ENCODE results near the gene SLC37A4.
A peak's percentile ranks its signal among the peaks of the same experiment; 100 is the strongest.
"Not testable (repeated sequence)": the region's sequence is repeated elsewhere in the genome, so short reads cannot be mapped to it uniquely, and the experiment has no call there.

SLC37A4 gene

DNA sequence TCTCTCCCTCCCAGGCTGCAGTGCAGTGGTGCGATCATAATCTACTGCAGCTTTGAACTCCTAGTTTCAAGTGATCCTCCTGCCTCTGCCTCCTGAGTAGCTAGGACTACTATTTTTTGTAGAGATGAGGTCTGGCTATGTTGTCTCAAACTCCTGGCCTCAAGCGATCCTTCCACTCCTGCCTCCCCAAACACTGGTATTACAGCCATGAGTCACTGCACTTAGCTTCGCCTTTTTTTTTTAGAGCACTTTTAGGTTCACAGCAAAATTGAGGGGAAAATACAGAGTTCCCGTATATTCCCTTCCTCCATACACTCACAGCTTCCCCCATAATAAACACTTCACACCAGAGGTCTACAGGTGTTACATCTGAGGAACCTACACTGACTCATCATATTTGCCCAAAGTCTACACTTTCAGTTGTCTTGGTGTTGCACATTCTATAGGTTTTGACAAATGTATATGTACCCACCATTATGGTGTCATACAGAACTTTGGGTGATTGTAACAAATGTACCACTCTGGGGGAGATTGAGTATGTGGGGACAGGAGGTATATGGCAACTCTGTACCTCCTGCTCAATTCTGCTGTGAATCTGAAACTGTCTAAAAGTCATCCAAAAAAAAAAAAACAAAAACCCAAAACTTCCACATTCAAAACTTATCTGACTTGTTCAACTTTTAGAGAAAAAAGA is 11.3 kb upstream of the SLC37A4 start:
- no peak for DNase-seq (ENCODE audit: low spot score)

DNA sequence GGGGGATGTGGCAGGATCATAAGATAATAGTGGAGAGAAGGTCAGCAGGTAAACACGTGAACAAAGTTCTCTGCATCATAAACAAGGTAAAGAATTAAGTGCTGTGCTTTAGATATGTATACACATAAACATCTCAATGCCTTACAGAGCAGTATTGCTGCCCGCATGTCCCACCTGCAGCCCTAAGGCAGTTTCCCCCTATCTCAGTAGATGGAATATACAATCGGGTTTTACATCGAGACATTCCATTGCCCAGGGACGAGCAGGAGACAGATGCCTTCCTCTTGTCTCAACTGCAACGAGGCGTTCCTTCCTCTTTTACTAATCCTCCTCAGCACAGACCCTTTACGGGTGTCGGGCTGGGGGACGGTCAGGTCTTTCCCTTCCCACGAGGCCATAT is 8.8 kb upstream of the SLC37A4 start:
- DNase-seq (ENCODE audit: low spot score), result not testable (repeated sequence)

DNA sequence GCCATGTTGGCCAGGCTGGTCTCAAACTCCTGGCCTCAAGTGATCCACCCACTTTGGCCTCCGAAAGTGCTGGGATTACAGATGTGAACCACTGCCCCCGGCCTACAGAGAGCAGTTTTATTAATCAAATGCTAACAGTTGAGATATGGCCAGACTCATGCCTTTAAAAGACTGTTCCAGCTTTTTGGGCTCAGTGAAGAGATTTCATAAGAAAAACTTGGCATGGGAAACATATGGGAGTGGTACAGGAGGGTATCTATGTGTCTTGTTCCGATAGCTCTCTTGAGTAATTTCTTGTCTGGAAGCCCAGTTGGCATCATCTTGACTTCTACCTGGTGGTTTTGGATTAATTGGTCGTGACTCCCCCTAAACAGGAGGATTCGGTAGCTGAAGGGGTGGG is 8.2 kb upstream of the SLC37A4 start:
- DNase-seq (ENCODE audit: low spot score), result no peak

DNA sequence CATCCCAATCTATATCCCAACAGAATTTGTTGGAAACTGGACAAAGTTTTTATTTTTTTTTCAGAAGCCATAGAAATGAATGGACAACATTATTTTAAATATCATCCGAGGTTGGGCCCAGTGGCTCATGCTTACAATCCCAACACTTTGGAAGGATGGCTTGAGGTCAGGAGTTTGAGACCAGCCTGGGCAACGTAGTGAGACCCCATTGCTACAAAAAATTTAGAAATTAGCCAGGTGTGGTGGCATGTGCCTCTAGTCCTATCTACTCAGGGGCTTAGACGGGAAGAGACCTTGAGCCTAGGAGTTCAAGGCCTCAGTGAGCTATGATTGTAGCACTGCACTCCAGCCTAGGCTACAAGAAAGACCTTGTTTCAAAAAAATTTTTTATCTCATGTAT is 4.1 kb upstream of the SLC37A4 start:
- no peak for DNase-seq (ENCODE audit: low spot score)

DNA sequence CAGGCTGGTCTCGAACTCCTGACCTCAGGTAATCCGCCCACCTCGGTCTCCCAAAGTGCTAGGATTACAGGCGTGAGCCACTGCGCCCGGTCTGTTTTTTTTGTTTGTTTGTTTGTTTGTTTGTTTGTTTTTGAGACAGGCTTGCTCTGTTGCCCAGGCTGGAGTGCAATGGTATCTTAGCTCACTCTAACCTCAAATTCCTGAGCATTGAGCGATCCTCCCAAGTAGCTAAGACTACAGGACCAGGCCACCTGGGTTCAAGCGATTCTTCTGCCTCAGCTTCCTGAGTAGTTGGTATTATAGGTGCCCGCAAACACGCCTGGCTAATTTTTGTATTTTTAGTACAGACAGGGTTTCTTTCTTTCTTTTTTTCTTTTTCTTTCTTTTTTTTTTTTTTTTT is 2.7 kb upstream of the SLC37A4 start:
- not testable (repeated sequence) for DNase-seq (ENCODE audit: low spot score)

DNA sequence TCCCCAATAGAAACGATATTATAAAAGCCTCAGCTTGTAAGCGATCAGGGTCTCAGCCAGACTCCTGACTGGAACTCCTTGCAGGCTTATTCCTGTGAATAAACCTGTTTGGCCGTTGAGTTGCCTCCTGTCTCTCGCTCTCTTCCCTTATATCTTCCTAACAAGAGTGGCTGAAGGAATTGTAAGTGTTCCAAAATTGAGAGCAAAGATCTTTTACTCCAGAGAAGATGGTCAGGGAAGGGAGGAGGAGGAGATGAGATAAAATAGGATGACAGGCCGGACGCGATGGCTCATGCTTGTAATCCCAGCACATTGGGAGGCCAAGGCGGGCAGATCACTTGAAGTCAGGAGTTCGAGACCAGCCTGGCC is 1.2 kb upstream of the SLC37A4 start:
- no peak for DNase-seq (ENCODE audit: low spot score)

DNA sequence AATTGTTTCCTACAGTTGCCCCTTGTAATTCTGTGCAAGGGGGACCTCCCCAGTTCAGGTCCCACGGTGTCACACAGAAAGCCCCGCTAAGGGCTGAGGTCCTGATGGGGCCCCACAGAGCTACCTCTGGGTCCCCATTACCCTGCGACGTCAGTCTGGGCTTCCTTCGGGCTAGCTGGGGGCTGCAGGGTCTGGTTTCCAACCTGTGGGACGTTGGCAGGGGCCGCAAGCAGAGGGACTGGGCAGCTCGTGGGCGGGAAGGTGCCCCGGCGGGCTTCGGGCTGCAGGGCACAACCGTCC is 698 bp downstream of the SLC37A4 start:
- DNase-seq (ENCODE audit: low spot score), result no peak

DNA sequence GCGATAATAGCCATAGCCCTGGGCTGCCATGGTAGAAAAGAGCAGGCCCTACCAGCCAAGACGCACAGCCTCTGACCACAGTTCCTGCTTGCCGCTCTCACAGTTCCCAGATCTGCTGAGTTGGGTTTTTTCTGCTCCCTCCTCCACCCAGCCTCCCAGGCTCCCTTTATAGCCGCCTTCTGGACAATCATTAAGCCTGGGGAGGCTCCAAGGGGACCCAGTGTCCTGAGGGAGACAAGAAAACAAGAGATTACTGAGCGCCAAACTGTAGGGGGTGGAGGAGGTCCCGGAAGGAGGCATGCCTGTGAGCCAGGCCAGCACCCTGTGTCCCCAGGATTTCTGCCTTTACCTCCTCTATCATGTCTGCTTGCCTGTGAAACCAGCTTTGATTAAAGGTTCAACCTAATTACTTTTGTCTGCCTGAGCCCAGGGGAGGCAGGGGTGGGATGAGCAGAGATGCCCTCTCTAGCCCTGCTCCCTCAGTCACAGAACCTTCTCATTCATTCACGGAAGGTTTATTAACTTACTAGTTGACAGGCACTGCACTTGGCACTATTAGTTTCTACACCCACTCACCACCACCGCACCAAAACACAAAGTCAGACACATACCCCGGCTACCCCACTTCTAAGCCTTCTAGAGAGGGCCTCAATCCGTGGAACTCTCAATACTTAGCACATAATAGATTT is 1.2 kb downstream of the SLC37A4 start:
- peak; percentile 30 for DNase-seq (ENCODE audit: low spot score)

DNA sequence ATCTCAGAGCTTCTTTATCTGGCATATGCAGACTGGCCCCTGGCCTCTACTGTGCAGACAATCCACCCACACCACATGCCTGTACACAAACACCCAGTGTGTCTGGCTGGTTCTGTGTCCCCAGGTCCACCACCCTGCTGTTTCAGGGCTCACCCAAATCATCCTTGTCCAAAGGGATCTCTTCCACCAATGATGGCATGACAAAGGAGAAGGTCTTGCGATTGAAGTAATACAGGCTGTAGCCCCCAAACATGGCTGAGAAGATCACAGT is 1.7 kb downstream of the SLC37A4 start:
- DNase-seq (ENCODE audit: low spot score), result no peak

DNA sequence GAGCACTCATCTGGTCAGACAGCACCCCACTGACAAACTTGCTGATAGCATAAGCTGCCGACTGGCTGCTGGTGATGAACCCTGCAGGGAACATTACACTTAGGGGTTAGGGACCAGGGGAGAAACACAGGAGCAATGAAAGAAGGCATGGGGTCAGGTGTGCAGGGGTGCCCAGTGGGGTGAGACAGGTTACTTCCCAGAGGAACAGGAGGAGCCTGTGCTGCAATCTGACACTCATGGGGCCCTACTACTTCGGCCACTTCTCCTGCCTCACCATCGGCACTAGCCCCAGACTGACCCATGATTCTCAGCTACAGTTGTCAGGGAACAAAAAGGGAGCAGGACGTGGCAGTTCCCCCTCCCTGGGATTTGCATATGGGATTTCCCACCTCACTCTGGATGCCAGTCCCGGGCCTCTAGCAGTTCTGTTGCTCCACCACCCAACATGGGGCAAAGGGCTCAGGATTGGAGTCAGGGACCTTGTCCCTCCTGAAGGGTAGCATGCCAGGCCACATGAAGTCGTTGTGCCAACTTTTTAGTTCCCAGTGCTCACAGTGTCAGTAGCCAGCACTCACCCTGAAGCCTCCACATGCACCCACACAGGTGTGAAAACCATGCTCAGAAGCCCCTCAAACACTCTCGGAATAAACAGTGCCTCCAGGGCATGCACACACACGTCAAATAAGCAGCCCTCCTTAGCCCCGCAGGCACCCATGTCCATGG is 2.2 kb downstream of the SLC37A4 start:
- no peak for DNase-seq (ENCODE audit: low spot score)

DNA sequence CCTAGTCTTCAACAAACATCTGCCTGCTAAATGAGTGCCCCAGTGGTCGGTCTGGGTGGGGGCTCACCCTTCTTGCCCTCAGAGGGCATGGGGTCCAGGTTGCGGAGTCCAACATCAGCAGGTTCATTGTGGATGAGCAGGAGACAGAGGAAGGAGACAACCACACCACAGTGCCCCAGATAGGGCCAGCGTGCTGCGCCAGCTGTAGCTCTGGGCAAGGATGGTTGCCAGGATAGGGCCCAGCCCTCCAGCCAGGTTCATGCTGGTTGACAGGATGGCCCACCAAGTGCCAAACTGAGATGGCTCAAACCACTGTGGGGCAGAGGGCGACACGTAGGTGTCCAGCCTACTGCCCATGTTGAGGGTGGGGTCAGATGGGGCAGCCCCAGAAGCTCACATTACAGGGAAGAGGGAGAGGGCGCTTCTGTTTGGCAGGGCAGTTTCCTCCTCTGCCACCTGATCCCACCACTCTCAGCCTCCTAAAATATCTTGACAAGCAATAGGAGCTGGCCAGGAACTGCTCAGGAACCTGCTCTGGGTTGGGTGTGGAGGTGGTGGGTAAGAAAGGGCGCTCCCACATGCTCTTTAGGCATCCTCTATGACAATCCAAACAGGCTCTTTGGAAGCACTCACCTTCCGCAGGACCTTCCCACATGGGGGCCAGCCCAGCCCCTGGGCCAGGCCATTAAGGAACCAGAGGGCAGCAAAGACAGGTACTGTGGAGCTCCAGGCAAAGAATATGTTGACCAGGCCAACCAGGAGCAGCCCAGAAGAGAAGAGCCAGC is 2.9 kb downstream of the SLC37A4 start:
- DNase-seq (ENCODE audit: low spot score), result no peak

DNA sequence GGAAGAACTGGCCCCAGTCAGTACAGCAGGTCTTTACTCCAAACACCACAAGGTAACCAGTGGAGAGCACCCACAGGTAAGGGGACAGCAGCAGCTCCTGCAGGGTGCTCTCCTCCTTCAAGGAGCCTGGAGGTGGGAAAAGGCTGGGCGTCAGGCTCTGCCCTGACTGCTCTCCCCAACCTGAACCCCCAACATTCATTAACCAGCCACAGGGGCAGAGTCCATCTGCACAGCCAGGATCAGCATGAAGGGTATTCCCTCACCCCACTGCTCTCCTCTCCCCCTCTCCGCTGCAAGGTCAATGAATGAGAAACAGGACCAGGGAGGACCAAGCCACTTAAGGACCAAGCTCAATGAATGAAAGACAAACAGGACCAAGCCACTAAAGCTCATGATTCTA is 3.7 kb downstream of the SLC37A4 start:
- no peak for DNase-seq (ENCODE audit: low spot score)

DNA sequence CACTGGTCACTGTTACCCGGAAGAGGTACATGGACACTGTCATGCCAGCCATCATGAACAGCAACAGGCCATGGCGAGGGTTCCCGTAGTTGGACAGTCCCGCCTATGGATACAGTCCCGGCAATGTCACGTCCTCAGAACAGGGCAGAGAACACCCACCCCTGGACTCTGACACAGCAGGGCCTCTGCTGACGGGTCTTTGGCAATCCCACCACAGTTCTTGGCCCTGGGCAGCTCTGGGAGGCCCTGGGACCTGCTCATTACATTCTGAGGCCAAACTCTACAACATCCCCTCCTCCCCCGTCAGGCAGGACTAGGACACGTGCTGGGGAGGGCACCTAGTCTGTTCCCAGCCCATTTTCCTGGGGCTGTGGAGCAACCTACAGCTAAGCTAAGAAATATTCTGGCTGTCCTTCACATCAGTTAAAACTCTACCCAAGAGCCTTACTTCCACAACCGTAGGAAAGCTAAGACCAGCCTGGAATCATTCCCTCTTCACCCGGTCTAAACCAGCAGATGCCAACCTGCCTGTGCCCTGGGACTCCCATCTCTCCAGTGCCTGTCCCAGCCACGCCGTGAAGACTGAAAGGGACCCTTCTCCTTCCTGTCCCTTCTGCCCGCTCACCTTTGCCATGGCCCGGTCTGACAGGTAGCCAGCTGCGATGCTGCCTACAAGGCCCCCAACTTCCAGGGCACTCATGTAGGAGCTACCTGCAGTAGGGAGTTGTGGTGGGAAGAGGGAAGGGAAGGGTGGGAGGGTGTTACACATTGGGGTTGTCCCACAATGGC is 4.5 kb downstream of the SLC37A4 start:
- DNase-seq (ENCODE audit: low spot score), result no peak

DNA sequence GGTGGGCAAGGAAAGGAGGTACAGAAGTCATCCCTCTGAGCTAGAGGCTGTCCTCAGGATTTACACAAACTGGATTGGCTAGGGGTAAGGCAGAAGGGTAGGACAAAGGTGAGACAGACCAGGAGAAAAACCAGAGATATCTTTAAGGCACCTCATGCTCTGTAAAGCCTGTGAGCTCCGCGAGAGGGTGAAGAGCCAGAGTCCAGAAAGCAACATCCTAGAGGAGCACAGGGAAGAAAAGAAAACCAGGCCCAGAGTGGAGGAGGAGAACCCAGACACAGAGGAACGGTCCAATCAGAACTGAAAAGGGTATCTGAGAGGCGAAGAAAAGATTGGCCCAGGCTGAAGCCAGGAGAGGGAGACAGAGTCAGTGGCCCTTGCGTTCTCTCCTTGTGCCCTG is 5.1 kb downstream of the SLC37A4 start:
- DNase-seq (ENCODE audit: low spot score), result no peak

DNA sequence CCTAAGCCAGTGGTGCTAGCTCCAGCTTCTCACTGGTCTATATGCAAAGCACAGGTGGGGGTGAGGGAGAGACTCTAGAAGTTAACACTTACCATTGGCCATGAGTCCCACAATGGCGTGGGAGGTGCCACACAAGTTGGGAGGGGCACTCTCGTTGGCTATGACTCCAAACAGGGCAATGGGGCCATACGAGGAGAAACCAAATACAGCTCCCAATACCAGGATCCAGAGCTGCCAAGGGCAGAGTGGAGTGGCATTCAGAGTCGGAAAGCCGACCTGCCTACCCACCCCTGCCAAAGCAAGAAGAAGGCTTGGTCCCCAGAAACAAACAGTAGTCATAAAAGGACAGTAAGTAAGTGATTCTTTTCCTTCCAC is 5.6 kb downstream of the SLC37A4 start:
- no peak for DNase-seq (ENCODE audit: low spot score)

DNA sequence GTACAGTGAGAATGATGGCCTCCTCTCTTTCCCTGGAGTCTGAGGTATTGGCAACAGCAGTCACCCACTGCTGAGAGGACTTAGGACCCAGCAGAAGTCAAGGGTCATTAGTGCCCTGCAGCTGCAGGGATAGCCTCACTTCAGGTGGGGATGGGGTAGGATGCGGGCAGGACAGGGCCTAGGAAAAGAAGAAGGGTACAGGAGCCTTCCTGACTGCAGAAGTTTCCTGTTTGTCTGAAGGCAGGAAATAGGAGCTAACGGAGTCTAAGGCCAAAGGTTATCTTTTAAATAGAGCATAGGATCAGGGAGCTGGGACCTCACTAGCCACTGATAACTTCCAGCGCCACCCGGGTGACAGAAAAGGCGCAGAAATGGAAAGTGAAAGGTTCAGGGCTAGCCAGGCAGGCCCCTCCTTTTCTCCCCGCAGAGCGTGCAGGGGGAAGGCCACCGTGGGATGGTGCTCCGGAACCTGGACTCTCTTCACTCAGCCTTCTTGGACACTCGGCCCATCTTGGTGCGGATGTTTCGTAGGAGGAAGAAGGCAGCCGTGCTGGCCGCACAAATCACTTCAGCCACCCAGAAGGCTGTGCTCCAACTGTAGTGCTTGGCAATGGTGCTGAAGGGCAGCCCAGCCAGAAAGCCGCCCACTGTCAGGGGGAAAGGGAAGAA is 6.1 kb downstream of the SLC37A4 start:
- no peak for DNase-seq (ENCODE audit: low spot score)

DNA sequence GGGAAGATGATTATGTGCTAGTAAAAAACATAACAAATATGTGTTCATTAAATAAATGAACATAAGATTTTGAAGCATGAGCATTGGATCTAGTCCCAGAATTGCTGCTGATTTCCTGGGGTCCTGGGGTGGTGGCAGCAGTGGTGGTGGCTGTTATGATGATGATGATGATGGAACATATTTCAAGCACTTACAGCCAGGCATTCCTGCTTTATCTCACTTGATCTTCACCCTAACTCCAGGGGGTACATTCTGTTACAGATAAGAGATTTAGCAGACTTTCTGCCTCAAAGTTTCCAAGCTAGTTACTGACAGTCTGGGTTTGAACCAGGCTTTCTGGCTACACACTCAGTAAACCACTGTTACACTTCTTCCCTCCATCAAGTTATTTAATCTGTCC is 6.9 kb downstream of the SLC37A4 start:
- DNase-seq (ENCODE audit: low spot score), result no peak

DNA sequence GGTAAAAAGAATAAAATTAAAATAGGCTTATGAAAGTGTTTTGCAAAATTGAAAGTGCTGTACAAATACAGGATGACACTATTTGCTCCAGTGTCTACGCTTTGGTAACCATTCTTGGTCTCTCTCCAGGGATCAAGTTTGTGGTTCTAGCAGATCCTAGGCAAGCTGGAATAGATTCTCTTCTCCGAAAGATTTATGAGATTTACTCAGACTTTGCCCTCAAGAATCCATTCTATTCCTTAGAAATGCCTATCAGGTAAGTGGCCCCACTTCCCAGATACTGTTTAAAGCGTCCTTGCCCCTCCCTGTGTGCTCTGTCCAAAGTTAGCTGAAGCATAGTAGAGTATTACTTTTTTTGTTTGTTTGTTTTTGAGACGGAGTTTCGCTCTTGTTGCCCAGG is 9.0 kb downstream of the SLC37A4 start:
- no peak for DNase-seq (ENCODE audit: low spot score)

DNA sequence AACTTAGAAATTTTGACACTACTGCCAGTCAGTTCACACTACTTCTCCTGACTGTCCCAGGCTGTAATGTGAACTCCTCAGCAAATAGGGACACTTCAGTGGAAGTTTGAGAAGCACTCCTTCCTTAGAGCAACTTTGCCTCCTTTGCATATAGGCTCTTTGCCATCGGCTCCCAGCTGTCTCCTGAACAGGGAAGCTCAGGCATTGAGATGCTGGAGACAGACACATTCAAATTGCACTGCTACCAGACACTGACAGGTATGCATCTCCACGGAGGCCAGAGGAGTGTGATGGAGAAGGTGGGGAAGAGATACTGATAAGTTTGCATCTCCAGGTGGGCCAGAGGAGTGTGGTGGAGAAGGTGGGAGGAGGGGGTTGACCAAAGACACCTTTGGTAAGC is 10.7 kb downstream of the SLC37A4 start:
- no peak for DNase-seq (ENCODE audit: low spot score)

DNA sequence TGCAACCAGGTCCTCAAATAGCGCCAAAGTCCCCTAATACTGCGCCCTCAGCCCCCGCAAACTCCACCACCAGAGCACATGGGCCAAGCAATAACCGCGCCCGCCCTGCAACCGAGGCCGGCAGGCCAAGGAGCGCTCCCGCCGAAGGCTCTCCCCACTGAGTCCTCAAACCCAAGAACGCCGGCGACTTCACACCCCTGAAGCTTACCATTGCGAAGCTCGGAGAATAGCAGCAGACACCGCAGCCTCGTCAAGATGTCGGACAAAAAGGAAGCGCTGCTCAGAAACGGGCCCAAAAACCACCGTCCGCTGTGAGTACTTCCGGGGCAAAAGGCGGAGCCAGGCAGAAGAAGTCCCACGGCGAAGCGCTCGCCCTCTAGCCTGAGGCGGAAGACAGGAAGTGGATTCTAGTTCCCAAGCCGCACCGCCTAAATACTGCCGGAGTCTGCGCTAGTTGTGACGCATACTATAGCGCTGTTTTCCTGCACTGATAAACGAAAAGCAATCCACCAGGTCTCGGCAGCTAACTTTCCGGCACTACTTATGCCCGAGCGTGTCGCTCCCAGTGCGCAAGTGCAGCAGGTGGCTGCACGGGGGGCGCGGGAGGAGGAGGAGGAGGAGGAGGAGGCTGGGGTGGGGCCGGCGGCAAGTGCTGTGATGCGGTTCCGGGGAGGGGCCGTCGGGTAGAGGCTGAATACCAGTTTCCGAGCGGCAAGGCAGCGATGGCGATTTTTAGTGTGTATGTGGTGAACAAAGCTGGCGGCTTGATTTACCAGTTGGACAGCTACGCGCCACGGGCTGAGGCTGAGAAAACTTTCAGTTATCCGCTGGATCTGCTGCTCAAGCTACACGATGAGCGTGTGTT is 12.4 kb downstream of the SLC37A4 start, which contains the start of the genes RPS25 and TRAPPC4:
TSS of gene RPS25 (minus strand) at position 270 of the 865 bp plus-strand sequence. CDS start at position 211, 59 bp downstream.
TSS of gene TRAPPC4 (plus strand) at position 693 of the 865 bp plus-strand sequence. CDS start at position 723, 30 bp downstream.
- peak; percentile 98 for DNase-seq (ENCODE audit: low spot score)
